ENCODE results near the gene IRAK4. TPM values are rescaled to one million over a fixed set of nuclear protein-coding genes. Genes with fewer than 3 reads are reported as not detected.

The IRAK4 gene
- polyA plus RNA-seq, 1 donor, result 8.8 TPM

Other genes with a start within 250 kb of the IRAK4 start
- gene ADAMTS20, start 206.7 kb upstream of the IRAK4 start, polyA plus RNA-seq (ENCODE audit: insufficient read length), result 0.72 TPM
- gene PUS7L, start 161 bp upstream of the IRAK4 start, polyA plus RNA-seq (ENCODE audit: insufficient read length), result 7.5 TPM
- 25.1 TPM for gene TWF1, start 47.4 kb downstream of the IRAK4 start, polyA plus RNA-seq (ENCODE audit: insufficient read length)
- gene TMEM117, start 77.1 kb downstream of the IRAK4 start, polyA plus RNA-seq (ENCODE audit: insufficient read length), result 8.5 TPM